Testis (tissue), 3 donors: ENCODE data around the gene FAM200C. TPM values are rescaled to one million over a fixed set of nuclear protein-coding genes. Genes with fewer than 3 reads are reported as not detected.

Experiments
- DNase-seq: peaks from one replicate; pipeline ENCODE4 v3.0.0-alpha.2; 2019
- H3K27ac ChIP-seq, 2 donors: fragments of 200-600 bp; sonication (generic); one replicate each; pipeline ENCODE4 v1.5.1; 2019
- H3K27me3 ChIP-seq: fragments of 200-600 bp; sonication (generic); one replicate; pipeline ENCODE4 v1.5.1; 2019
- H3K36me3 ChIP-seq: fragments of 200-600 bp; sonication (generic); one replicate; pipeline ENCODE4 v1.5.1; 2017; ENCODE audit warnings: low read depth; ENCODE audit errors: missing control alignments
- H3K4me1 ChIP-seq: fragments of 200-600 bp; sonication (generic); one replicate; pipeline ENCODE4 v1.5.1; 2019
- H3K4me3 ChIP-seq, 2 donors: fragments of 200-600 bp; sonication (generic); one replicate each; pipeline ENCODE4 v1.5.1; 2017 to 2019
- H3K9me3 ChIP-seq: fragments of 200-600 bp; sonication (generic); one replicate; pipeline ENCODE4 v1.5.1; 2017
- POLR2A ChIP-seq: fragments of 450-650 bp; IDR thresholded peaks from one replicate; pipeline ENCODE4 v1.6.1; 2017; ENCODE audit warnings: antibody characterized with exemption, mild to moderate bottlenecking, moderate library complexity
- WGBS, 2 donors: methylation state at CpG; one replicate each; pipeline ENCODE4 v1.1.5; 2018; 5-methylcytosine and 5-hydroxymethylcytosine counted together
- intact Hi-C: fragments of 100-400 bp; cut with DNase I; formaldehyde crosslinking; loops from one replicate; pipeline ENCODE4 v1.15.1; 2023; ENCODE audit warnings: low total_unique reads
- polyA plus RNA-seq: library from polyadenylated mRNA; stranded (reverse); fragments of 350-450 nt; fragmentation: Illumina TruSeq; extraction: RNeasy Lipid Tissue Mini Kit (QIAGEN cat#74804); gene quantifications from one replicate; pipeline ENCODE4 v1.2.3, GENCODE V29; 2014; ENCODE audit warnings: low read depth, low replicate concordance; ENCODE audit not compliant: insufficient read depth
- total RNA-seq, 2 donors: library from RNA; depleted of rRNA; stranded (reverse); fragments of >200 nt; gene quantifications; one replicate each; pipeline ENCODE4 v1.2.3, GENCODE V29; 2016
- TF ChIP-seq, protein P1 (sequence below), 3 experiments: fragments of 450-650 bp in 2 of 3; fragments of 200-600 bp in 1 of 3; sonication (generic) in 1 of 3; IDR thresholded peaks; one replicate each; pipeline ENCODE4 v1.5.1; 2016 to 2019; ENCODE audit warnings: antibody characterized with exemption in 3 of 3, mild to moderate bottlenecking in 2 of 3, moderate library complexity in 1 of 3

The FAM200C gene
- total and polyA plus RNA-seq, 3 donors from 2014 or later = 5.5 to 11.1 (median 10.6) TPM

DNA sequence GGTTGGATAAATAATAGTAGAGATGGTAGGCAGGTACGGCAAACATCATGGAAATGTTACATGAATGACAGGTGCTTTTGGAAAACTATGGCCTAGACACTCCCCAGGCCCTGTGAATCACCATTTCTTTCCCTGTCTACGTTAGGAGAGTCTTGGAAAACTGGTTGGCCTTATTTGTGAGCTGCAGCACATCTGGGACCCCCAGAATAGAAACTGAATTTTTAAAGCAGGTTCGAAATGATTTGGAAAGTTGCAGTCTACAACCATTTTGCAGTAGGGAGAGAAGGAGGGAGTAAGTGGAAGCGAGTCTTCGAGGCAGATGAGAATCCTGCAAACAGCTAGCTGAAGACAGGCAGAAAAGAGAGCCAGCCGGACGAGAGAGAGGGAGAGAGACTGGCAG is 42.5 kb downstream of the FAM200C start:
- intact Hi-C loops = no loop called here
- Histone ChIP-seq H3K27me3 (no peaks in the 10 kb centered on the region), H3K9me3 (no peaks in the 10 kb centered on the region), H3K4me3 (no peak overlapping the region), H3K27ac (peak overlapping the region in 1 of 2 donors; percentile 76), H3K4me1 (peaks cover 24% of the 10 kb centered on the region), H3K36me3 (no peaks in the 10 kb centered on the region)
- no peak for TF ChIP-seq POLR2A
- TF ChIP-seq, protein P1, sequence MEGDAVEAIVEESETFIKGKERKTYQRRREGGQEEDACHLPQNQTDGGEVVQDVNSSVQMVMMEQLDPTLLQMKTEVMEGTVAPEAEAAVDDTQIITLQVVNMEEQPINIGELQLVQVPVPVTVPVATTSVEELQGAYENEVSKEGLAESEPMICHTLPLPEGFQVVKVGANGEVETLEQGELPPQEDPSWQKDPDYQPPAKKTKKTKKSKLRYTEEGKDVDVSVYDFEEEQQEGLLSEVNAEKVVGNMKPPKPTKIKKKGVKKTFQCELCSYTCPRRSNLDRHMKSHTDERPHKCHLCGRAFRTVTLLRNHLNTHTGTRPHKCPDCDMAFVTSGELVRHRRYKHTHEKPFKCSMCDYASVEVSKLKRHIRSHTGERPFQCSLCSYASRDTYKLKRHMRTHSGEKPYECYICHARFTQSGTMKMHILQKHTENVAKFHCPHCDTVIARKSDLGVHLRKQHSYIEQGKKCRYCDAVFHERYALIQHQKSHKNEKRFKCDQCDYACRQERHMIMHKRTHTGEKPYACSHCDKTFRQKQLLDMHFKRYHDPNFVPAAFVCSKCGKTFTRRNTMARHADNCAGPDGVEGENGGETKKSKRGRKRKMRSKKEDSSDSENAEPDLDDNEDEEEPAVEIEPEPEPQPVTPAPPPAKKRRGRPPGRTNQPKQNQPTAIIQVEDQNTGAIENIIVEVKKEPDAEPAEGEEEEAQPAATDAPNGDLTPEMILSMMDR (IDR thresholded peaks at IDR 0.05) = no peak
- DNase-seq = no peak
- 49 to 62% methylated on average over 7 of the region's 7 CpGs for WGBS, 2 donors

DNA sequence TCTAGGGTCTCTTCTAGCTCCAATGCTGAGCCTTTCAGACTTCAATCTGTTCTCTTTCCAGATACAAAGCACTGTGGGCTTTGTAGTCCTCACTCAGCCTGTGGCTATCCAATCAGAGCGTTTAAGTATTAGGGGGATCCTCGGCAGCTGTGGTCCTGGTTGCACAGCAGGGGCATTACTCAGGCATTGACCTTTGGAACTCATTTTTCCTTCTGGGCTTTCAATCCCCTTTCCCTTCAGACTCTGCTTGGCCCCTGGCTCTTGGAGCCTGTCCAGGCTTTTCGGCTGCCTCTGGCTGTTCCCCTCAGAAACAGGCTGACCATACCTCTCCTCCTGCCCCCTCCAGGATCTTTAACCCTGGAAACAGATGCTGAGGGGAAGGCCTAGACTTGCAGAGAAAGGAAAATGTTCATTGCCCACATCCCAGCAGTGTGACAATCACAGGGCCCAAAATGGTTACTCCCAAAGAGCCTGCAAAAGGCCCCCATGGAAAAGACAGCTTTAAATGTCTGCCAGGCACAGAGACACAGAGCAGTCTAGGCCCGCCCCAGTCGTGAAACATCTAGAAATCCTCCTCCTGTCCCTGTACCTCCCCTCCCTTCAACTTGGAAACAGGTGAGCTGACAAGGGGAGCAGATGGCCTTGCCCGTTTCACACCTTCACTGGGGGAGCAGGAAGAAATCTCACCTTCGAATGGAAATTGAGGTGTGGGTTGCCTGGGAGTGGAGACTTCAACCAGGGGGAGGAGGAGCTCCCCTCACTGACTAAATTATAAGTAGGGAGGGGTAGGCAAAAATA is 43.1 kb downstream of the FAM200C start:
- 62% methylated on average over 5 to 7 of the region's 7 CpGs for WGBS, 2 donors
- peaks cover 23% of the 10 kb centered on the region for H3K4me1 ChIP-seq
- no peaks in the 10 kb centered on the region for H3K9me3 ChIP-seq
- no peaks in the 10 kb centered on the region for H3K36me3 ChIP-seq
- intact Hi-C loops = no loop called here
- TF ChIP-seq POLR2A = no peak
- TF ChIP-seq, protein P1 (IDR thresholded peaks at IDR 0.05) = no peak
- peak overlapping the region in 1 of 2 donors; percentile 76 for H3K27ac ChIP-seq
- no peak for DNase-seq
- H3K4me3 ChIP-seq = no peak overlapping the region
- H3K27me3 ChIP-seq = no peaks in the 10 kb centered on the region

DNA sequence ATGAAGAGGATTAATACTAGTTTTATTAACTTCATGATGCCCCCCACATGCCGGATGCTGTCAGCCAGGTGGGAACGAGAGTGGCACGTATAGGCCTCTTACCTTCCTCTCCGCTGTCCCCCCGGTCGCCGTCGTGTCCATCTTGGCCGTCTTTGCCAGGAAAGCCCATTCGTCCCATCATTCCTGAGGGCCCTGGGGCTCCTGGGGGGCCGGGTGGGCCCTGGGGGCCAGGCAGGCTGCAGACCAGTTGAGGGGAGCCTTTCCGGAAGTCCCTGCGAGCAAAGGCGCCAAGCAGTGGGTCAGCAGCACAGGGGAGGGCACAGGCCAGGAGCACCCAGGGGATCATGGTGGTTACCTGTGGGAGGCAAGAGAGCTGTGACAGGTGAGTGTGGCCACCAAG is 45.2 kb downstream of the FAM200C start:
- no peaks in the 10 kb centered on the region for H3K27me3 ChIP-seq
- no peak for DNase-seq
- TF ChIP-seq, protein P1 (IDR thresholded peaks at IDR 0.05) = no peak
- TF ChIP-seq POLR2A = no peak
- H3K36me3 ChIP-seq = no peaks in the 10 kb centered on the region
- H3K4me3 ChIP-seq = no peak overlapping the region
- H3K9me3 ChIP-seq = no peaks in the 10 kb centered on the region
- 94 to 95% methylated on average over 11 to 14 of the region's 14 CpGs for WGBS, 2 donors
- no peak overlapping the region for H3K27ac ChIP-seq
- H3K4me1 ChIP-seq = peaks cover 15% of the 10 kb centered on the region
- intact Hi-C loops = no loop called here

DNA sequence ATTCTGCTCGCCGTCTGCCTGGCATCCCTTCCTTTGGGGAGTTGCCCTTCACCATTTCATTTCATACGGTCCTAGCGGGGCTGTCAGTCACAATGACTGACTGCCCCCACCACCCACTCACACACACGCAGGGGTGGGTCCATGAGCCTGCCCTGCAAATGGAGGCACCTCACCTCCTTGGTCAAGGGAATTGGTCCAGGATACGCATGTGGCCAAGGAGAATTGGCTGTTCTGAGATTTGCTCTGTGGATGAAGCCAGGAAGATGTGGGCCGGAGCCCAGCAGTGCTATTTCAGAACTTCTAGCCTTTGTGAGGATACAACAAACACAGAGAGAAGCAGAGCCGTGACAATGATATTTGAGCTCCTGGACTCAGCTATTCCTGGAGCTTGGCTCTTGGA is 46.5 kb downstream of the FAM200C start:
- Histone ChIP-seq H3K27me3 (no peaks in the 10 kb centered on the region), H3K27ac (no peak overlapping the region), H3K4me3 (no peak overlapping the region), H3K9me3 (no peaks in the 10 kb centered on the region), H3K36me3 (no peaks in the 10 kb centered on the region), H3K4me1 (peaks cover 2% of the 10 kb centered on the region)
- DNase-seq = peak; percentile 63
- intact Hi-C loops = no loop called here
- TF ChIP-seq POLR2A = no peak
- TF ChIP-seq, protein P1 (IDR thresholded peaks at IDR 0.05) = no peak
- WGBS, 2 donors = 61 to 75% methylated on average over 8 of the region's 8 CpGs

DNA sequence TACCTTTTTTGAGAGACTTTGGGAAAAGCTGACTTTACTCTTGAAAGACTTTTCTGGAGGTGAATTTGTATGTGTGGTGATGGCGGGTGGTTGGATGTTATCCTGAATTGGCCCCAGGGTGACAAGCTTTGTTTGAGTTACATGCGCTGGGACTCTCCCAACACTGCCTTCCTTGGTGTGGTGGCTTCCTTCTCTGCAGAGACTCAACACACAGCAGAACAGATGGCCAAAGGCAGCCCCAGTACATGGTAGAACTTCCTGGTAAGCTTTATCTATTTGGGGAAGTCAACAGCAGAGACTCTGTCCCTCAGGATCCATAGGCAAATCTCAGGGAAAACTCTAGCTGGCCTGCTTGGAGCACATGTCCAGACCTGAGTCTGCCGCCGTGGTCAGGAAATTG is 47.5 kb downstream of the FAM200C start:
- TF ChIP-seq, protein P1 (IDR thresholded peaks at IDR 0.05) = no peak
- TF ChIP-seq POLR2A = no peak
- Histone ChIP-seq H3K4me3 (no peak overlapping the region), H3K27me3 (no peaks in the 10 kb centered on the region), H3K9me3 (no peaks in the 10 kb centered on the region), H3K27ac (no peak overlapping the region), H3K4me1 (peaks cover 5% of the 10 kb centered on the region), H3K36me3 (no peaks in the 10 kb centered on the region)
- 94 to 99% methylated on average over 4 of the region's 4 CpGs for WGBS, 2 donors
- DNase-seq = no peak
- intact Hi-C loops = no loop called here
